AG04449 (cell line): ENCODE results near the gene WNT2B.

Source experiments
- CTCF ChIA-PET: fragments of 350-600 bp; formaldehyde crosslinking; extraction: SDS; loops from one replicate; lab custom pipeline; 2021; ENCODE audit warnings: antibody characterized with exemption; lab: Yijun Ruan, JAX
- POLR2A ChIA-PET: fragments of 400-600, 350-600 bp; formaldehyde crosslinking; extraction: SDS; loops from one replicate; lab custom pipeline; 2020; ENCODE audit warnings: antibody characterized with exemption, inconsistent platforms; lab: Yijun Ruan, JAX
- DNase-seq: peaks from one replicate; pipeline ENCODE4 v3.0.0-alpha.2; 2010; ENCODE audit warnings: low read depth, low spot score
- H3K4me3 ChIP-seq: 2 replicates; pipeline ENCODE4 v1.5.1; 2011; ENCODE audit warnings: low read depth, mild to moderate bottlenecking, control low read depth, low read length
- CTCF ChIP-seq: IDR thresholded peaks from one replicate; pipeline ENCODE4 v1.5.1; 2011; ENCODE audit warnings: mild to moderate bottlenecking, moderate library complexity, low read length, control low read depth, inconsistent platforms; ENCODE audit not compliant: insufficient read depth; ENCODE audit errors: missing control alignments

WNT2B gene

GRCh38 chr1:112504001-112504660 is 4.6 kb upstream of the WNT2B start:
- CTCF ChIA-PET: interaction anchor here (1.0 to 1.6 kb wide), 3 partner anchors 109 to 201 kb away, joined by 3 to 7 read pairs (median 3); no protein-coding TSS in a partner anchor
- DNase-seq: no peak
- POLR2A ChIA-PET: no interaction called here
- H3K4me3 ChIP-seq: no peak overlapping the region
- TF ChIP-seq CTCF: no peak

- POLR2A ChIA-PET: interaction anchor here (0.7 kb wide), 1 partner anchor 18 kb away, joined by 3 read pairs; no protein-coding TSS in a partner anchor
- no peak for DNase-seq
- no peak overlapping the region for H3K4me3 ChIP-seq
- CTCF ChIA-PET: interaction anchor here (0.9 to 1.6 kb wide), 6 partner anchors 40 to 200 kb away, joined by 3 to 7 read pairs (median 3); no protein-coding TSS in a partner anchor
- TF ChIP-seq CTCF: no peak
Observed at GRCh38 chr1:112504661-112505399, 3.9 kb upstream of the WNT2B start.

GRCh38 chr1:112505400-112505785 is 3.4 kb upstream of the WNT2B start:
- no peak for DNase-seq
- ChIA-PET CTCF (interaction anchor here (0.9 to 1.6 kb wide), 7 partner anchors 39 to 199 kb away, joined by 3 to 7 read pairs (median 3); no protein-coding TSS in a partner anchor), POLR2A (interaction anchor here (0.7 kb wide), 1 partner anchor 18 kb away, joined by 3 read pairs; no protein-coding TSS in a partner anchor)
- H3K4me3 ChIP-seq: no peak overlapping the region
- TF ChIP-seq CTCF: no peak

GRCh38 chr1:112505878-112506277 is 2.9 kb upstream of the WNT2B start:
- CTCF ChIA-PET: interaction anchor here (0.9 to 1.6 kb wide), 6 partner anchors 23 to 115 kb away, joined by 3 to 7 read pairs (median 3); no protein-coding TSS in a partner anchor
- no peak for TF ChIP-seq CTCF
- H3K4me3 ChIP-seq: no peak overlapping the region
- no peak for DNase-seq
- POLR2A ChIA-PET: interaction anchor here (0.7 kb wide), 1 partner anchor 17 kb away, joined by 3 read pairs; no protein-coding TSS in a partner anchor

- no peak for DNase-seq
- H3K4me3 ChIP-seq: no peak overlapping the region
- CTCF ChIA-PET: interaction anchor here (1.0 to 1.2 kb wide), 3 partner anchors 23 to 115 kb away, joined by 3 to 4 read pairs (median 3); no protein-coding TSS in a partner anchor
- POLR2A ChIA-PET: no interaction called here
- TF ChIP-seq CTCF: no peak
Observed at GRCh38 chr1:112506306-112506705, 2.5 kb upstream of the WNT2B start.
